ENCODE data around the gene FAM20B.

Gene FAM20B

DNA sequence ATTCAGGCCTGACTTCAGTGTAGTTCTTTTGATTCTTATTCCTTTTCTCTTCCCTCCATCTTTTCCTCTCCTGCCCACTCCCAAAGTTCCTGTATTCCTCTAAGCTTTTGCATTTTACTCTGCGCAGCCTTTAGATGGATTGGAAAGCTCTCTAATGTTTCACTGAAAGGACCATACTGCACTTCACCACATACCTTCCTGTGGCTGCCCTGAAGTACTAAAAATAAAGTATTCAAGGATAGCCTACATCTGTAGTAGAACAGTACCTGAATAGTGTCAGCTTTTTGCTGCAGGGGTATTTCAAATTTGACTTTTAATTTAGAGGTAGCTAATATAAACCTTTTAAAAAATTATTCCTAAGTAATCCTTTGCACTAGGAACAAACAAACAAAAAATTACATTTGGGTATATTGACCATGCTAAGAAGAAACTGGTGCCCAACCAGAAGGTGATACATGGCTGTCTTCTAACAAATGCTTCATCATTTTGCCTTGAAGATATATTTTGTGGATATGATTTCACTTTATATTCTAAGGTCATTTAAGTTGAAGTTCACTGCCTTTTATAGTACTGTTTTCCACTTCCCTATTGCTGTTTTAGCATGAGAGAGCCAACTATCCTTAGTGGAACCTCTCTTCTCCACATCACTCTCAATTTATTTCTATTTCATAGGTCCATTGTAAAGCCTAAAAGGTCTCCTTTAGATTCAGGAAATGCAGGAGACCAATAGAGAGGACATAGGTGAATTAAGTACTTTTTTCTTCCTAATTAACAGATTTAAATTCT is 22.8 kb downstream of the FAM20B start:
- DNase-seq = no peak

DNA sequence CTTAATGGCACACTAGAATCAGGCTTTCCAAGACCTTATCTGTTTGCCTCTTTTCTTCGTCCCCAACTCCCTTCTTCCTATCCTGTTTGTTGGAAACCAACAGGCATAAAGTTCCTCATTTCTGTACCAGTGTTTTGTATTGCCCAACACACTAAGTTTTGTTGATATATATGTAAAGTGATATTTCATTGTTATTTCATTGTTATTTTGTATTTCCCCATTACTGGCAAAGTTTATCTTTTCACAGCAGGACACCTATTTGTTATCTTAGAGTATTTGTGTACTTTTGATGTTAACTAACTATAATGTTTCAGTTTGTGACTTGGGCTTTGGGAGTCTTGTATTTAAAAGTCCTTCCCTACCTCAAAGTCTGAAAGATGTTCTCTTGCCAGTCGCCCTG is 27.1 kb downstream of the FAM20B start:
- no peak for DNase-seq

DNA sequence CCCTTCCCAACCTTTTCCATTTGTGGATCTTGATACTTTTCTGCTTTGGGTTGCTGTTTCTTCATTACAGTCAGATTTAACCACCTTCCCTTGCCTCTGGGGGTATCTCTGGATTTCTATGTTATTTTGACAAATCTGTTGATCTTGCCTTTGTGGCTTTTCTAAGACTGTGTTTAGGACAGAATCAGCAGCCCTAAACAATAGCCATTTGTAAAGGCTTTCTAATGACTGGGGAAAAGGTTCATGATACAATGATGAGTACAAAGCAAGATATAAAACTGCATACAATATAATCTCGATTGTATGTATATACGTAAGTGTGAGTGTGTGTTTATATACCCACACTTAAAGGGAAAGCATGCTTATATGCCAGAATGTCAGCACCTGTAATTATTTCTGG is 27.8 kb downstream of the FAM20B start:
- no peak for DNase-seq

DNA sequence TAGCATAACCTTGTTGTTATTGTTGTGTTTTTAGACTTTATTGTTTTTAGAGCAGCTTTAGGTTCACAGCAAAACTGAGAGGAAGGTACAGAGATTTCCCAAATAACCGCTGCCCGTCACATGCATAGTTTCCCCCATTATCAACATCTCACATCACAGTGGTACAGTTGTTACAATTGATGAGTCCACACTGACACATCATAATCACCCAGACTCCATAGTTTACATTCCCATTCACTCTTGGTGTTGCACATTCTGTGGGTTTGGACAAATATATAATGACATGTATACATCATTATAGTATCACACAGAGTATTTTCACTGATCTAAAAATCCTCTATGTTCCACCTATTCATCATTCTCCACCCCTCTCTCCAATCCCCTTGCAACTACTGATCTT is 30.2 kb downstream of the FAM20B start:
- DNase-seq = no peak

DNA sequence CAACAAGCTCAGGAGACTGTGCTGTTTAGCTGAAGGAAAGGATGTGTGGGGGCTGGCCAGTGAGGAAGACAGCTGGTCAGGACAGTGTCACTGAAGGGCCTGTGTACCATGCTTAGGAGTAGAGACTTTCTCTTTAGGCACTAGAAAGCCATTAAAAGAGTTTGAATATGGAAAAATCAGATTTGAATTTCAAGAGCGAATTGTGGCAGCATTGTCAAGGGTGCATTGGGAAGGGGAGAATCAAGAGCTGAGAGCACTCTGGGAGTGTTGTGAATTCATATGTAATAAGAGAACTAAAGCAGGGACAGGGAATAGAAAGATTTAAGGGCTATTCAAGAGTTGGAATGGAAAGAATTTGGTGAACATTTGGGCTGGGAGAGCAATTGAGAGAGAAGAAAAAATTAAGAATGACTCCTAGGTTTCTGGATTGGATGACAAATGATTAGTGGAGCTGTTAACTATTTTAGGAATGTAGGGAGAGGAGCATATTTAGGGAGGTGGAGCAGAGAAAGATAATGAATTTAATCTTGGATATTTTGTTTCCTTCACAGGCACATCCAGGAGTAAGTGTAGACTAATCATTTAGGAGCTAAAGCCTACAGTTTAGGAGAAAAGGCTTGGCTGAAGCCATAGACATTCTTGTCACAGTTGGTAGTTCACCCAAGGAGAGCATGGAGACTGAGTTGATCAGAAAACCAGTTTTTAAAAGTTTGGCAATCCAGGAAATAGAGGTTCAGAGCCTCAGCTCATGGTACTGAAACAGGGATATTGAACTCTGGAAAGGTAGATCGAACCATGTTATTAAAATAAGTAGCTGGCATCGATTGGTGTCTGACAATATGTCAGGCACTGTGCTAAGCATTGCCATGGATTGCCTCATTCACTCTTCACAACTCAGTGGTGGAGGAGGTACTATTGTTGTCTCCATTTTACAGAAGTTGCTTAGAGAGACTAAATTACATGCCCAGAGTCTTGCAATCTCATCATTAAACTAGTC is 33.1 kb downstream of the FAM20B start:
- DNase-seq = no peak

DNA sequence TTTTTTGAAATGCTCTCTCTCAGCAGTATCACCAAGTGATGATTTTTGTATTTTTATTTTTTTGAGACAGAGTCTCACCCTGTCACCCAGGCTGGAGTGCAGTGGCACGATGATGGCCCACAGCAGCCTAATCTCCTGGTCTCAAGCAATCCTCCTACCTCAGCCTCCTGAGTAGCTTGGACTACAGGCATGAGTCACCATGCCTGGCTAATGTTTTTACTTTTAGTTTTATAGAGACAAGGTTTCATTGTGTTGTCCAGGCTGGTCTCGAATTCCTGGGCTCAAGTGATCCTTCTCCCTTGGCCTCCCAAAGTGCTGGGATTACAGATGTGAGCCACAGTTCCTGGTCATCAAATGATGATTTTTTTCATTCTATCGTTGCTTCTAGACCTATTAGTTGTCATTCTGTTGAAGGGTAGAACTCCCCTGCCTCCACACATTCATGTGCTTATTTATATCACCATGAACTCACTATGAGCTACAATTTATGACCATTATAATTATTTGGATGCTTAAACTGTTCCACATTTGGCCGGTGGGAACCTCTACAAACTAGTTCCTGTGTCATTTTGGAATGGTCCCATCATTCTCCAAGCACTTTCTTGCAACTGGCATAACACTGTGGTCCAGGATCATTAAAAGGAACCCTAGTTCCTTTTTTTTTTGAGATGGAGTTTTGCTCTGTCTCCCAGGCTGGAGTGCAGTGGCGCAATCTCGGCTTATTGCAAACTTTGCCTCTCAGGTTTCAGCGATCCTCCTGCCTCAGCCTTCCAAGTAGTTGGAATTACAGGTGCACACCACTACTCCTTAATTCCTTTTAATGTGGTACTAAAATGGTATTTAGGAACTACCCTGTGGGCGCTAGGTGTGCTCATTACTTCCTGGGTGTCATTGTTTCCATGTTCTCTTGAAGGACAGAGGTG is 35.9 kb downstream of the FAM20B start:
- DNase-seq = no peak

DNA sequence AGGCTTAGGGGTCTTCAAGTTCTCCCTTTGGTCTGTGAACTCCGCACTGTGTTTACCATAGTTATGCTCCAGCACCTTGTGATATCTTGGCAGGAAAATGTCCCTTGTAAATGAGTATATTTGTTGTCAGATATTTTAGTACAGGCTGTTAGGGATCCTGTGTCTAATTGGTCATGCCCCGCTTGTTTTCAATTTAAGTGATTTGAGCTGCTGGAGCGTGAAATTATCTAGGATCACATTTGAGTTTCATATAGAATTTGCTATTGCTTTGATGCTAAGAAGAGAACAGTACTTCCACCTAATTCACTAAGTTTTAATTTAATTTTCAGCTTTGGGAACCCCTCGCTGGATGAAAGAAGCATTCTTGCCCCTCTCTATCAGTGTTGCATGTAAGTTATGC is 40.8 kb downstream of the FAM20B start:
- DNase-seq = no peak

DNA sequence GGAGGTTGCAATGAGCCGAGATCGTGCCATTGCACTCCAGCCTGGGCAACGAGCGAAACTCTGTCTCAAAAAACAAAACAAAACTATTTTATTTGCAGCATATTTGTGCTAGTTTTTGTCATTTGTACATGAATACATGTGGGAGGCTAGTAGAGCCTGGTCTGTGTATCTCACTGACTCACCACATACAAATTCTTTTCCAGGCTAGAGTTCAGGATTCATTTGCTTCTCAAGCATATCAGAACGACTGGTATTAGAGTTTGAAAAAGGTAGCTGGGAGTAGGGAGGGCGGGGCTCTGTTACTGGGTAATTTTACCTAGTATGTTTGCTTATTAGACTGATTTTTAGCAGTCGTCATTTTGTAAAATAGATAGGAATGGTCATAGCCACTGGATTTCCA is 51.7 kb downstream of the FAM20B start:
- DNase-seq = no peak

DNA sequence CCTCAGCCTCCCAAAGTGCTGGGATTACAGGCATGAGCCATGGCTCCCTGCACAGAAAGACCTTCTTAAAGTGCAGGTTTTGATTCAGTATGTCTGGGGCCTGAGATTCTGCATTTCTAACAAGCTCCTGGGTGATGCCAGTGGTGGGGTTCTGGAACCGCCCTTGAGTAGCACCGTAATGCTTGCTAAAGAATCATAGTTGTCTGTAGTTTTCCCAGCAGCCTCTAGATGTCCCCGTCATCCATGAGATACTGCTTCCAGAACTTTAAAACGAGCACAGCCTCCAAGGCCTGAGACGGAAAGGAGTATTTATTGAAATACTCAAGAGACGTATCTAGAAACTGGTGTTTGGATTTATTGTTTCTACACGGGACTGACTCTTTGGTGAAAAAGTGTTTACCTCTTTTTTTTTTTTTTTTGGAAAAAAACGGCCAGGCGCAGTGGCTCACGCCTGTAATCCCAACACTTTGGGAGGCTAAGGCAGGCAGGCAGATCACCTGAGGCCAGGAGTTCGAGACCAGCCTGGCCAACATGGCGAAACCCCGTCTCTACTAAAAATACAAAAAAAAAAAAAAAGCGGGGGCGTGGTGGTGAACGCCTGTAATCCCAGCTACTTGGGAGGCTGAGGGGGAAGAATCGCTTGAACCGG is 53.5 kb downstream of the FAM20B start:
- DNase-seq = peak; percentile 62

DNA sequence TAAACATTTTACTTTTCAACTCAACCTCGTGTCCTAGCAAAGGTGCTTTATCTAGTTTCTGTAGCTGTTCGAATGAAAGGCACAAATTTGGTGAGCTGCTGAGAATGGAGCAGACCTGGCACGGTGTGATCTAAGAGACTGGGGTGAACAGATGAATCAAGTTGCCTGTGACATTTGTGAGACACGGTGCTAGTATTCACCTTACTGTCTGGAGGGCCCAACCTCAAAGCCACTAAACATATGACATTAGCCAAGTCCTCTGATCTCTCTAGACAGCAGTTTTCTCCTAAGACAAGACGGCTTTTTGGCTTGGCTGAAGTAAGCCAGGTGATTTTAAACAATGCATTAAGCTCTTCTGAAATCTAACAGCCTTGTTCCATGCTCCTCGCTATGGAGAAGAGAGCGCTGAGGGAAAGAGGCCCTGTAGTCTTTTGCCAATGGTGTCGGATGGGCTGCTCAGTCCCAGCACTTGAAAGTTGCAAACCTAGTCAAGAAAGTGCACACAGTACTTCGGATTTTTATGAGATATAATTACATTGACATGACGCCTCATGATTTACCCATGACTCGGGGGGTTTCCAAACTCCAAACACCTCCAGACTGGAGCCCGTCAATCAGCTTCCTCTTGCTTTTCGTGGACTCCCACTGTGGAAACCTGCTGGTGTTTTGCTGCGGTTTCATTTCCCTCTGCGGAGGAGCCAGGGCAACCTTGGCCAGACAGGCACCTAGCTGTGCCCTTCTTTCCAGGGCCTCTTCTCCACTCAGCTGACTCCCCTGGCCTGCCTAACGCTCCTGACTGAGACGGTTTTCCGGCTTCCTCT is 55.4 kb downstream of the FAM20B start:
- no peak for DNase-seq

DNA sequence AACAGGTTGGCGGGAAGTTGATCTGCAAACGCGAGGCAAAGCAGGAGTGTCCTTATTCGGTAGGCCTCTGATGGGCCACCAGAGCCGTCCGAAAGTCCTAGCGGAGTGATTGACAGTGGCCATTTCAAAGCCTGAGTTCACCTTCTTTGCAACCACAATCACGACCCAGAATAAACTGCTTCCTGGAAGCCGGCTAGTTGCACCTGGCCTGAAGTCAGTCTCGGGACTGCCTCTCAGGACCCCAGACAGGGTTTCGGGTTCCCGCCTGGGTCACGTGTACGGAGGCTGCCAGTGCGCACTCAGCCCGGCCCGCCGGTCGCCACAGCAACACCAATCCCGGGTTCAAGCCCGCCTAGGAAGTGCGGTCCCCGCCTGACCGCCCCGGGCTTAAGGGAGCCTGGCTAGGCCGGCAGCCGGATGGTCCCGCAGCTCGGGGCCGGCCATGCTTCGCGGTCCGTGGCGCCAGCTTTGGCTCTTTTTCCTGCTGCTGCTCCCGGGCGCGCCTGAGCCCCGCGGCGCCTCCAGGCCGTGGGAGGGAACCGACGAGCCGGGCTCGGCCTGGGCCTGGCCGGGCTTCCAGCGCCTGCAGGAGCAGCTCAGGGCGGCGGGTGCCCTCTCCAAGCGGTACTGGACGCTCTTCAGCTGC is 56.1 kb downstream of the FAM20B start, which contains the start of gene TOR3A:
TOR3A (plus strand) TSS at position 384 of the 646 bp plus-strand sequence; CDS start at position 443, 59 bp downstream.
- peak; percentile 88 for DNase-seq

DNA sequence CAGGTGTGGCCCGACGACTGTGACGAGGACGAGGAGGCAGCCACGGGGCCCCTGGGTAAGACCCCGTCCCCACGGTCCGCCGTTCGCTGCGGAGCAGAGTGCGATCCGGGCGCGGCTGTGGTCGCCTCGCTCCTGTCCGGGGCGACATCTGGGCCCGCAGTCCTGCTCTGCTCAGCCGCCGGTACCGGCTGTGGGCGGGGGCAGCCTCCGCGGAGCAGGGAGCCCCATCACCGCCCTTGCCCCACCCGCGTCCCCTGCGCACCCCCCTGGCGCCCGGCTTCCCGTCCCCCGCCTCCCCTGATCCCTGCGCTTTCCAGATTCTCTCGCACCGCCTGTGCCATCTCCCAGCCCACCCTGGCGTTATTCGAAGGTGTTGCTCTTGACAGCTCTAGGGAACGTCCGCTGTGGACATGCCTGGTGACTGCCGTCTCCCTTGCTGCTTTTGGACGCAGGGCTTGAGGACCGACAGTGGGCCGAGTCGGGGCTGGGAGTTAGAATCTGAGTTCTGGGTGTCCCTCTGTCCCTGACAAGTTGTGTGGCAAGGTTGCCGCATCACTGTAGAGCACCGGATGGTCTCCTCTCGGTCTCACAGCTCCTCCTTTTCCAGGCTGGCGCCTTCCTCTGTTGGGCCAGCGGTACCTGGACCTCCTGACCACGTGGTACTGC is 56.8 kb downstream of the FAM20B start:
- no peak for DNase-seq

DNA sequence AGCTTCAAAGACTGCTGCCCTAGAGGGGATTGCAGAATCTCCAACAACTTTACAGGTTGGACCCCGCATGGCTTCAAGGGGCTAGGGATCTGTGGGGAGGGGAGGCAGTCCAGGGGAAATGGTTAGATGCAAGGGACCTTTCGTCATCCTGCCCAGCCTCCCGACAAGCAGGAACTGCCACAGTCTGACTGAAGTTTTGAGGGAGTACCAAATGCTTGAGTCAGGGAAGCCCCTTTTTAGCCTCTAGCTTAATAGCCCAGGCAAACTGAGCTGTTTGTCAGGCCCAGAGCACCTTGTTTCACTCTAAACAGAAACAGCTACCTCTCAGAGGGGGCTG is 57.3 kb downstream of the FAM20B start:
- DNase-seq = no peak

DNA sequence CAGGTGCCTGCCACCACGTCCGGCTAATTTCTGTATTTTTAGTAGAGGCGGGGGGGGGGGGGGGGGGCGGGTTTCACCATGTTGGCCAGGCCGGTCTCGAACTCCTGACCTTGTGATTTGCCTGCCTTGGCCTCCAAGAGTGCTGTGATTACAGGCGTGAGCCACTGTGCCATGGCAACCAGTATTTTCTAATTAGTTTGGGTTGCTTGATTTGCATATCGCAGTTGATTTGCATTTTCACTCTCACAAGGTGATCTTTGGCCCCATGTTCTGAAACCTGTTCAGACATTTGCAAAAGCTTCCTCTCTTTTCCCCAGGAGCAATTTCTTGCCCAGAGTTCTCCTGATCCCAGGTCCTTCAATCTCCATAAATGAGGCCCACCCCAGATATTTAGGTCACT is 57.8 kb downstream of the FAM20B start:
- DNase-seq = no peak

DNA sequence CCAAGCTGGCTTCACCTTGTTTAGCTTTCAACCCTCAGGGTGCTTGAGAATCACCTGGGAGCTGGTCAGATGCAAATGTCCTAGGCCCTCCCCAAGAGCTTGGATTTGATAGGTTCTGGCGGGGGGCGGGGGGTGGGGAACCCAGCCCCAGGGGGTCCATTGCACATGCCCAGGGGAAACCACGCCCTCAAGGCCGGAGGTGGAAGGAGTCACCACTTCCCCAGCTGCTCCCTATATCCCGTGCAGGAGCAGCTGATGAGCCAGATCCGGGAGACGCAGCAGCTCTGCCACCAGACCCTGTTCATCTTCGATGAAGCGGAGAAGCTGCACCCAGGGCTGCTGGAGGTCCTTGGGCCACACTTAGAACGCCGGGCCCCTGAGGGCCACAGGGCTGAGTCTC is 62.0 kb downstream of the FAM20B start:
- no peak for DNase-seq

DNA sequence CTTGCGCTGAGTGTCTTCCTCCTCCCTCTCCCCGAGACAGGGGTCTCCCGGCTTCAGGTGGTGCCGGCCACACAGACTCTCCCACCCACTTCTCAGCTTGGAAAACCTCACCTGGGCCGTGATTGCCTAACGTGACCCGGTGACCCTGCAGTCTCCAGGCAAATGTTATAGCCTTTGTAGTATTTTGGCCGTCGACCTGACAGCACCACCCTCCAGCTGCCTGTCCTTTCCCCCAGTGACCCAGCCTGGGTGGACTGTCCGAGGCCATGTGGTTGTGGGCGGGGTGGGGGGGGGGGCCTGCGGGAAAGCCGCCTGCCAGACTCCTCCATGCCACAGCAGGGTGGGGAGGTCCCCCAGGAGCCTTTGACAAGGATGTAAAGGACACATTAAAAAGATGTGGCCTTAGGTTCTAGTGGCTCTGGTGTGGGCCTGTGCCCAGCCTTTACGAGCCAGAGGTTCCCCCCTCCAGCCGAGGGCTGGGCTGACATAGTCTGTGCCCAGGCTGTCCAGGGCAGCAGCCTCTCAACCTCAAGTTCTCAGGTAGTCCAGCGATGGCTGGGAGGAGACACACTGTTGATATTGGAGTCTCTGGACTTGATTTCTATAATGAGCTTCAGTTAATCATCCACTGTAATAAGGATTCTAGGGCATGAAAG is 64.3 kb downstream of the FAM20B start:
- no peak for DNase-seq

DNA sequence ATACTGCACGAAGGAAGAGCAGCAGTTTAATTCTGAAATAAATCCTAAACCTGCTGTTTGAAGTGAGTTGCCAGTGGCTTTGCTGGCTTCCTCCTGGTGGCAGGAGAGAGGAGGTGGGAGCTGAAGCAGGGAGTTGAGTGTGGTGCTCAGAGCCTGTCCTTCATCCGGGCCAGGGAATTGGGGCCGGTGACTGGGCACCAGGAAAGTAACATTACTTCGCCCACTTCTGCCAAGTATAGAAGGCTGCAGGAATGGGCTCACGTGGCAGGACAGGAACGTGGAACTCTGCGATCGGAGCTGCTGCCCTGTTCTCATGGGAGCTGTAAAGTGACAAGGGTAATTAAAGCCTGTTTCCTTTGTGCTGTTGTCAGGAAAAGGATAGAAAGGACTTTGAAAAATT is 64.8 kb downstream of the FAM20B start:
- no peak for DNase-seq

DNA sequence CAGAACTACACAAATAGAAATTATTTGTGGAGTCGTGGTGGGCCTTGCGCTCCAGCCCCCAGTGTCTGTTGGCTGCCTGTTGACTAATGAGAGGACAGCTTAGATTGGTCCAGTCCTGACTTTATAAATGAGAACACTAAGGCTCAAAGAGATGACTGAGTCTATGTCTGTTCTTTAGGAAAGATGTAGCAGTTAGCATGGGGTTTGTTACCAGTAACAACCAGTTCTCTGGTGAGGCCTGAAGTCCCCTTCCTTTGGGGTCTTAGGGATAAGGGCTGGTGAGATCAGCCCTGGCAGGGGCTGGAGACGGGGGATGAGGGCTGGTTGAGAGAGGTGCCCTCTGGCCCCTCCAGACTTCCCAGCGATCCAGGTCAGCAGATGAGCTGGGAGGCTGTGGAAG is 65.2 kb downstream of the FAM20B start:
- no peak for DNase-seq

DNA sequence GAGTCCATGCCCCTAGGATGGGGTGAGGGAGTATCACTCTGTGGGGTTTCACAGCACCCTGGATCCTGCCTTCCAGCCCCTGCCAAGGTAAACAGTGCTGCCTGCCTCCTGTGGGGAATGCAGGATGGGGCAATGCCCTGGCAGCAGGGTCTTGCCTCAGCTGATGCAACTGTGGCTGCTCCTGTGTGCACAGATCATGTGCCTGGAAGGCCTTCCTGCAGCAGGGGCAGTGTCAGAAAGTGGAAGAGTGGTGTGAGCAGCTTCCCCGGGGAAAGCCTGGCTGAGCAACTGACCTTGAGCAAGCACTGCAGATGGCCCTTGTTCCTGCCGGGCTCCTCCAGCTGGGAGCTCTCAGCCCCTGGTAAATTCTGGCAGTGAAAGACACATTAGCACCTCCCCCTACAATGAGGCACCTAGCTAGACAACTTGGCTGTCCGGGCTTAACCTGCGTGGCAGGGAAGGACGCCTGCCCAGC is 66.0 kb downstream of the FAM20B start:
- DNase-seq = no peak

All from NCI-H774 (cell line).